Esophagus (tissue), 2 donors: ENCODE results near the gene SSBP3. TPM values are rescaled to one million over a fixed set of nuclear protein-coding genes. Genes with fewer than 3 reads are reported as not detected.

Source experiments
- H3K27ac ChIP-seq, 2 donors: one replicate each; pipeline ENCODE4 v1.5.1; 2013; ENCODE audit warnings: low read depth in 2 of 2, mild to moderate bottlenecking in 2 of 2, inconsistent platforms in 1 of 2, low read length in 1 of 2, moderate library complexity in 1 of 2
- H3K27me3 ChIP-seq, 2 donors: one replicate each; pipeline ENCODE4 v1.6.1; 2013; ENCODE audit warnings: low read length in 2 of 2, control low read depth in 1 of 2, mild to moderate bottlenecking in 1 of 2; ENCODE audit not compliant: insufficient read depth in 2 of 2, control insufficient read depth in 1 of 2
- H3K36me3 ChIP-seq, 2 donors: one replicate each; pipeline ENCODE4 v1.6.1; 2013; ENCODE audit warnings: low read length in 1 of 2; ENCODE audit not compliant: control insufficient read depth in 2 of 2, insufficient read depth in 2 of 2
- H3K4me1 ChIP-seq, 2 donors: one replicate each; pipeline ENCODE4 v1.6.1; 2013; ENCODE audit warnings: low read length in 1 of 2; ENCODE audit not compliant: control insufficient read depth in 2 of 2, insufficient read depth in 2 of 2
- H3K4me3 ChIP-seq, 2 donors: one replicate each; pipeline ENCODE4 v1.5.1; 2013; ENCODE audit warnings: low read length in 2 of 2, mild to moderate bottlenecking in 2 of 2, low read depth in 1 of 2, moderate library complexity in 1 of 2
- H3K9me3 ChIP-seq, 2 donors: one replicate each; pipeline ENCODE4 v1.6.1; 2013; ENCODE audit warnings: mild to moderate bottlenecking in 2 of 2, low read depth in 1 of 2, low read length in 1 of 2, moderate library complexity in 1 of 2; ENCODE audit not compliant: control insufficient read depth in 2 of 2, insufficient read depth in 1 of 2
- WGBS, 2 donors: extraction: QIAGEN DNeasy Blood & Tissue Kit; methylation state at CpG; one replicate each; pipeline ENCODE4 v1.1.7; 2013; 5-methylcytosine and 5-hydroxymethylcytosine counted together
- polyA plus RNA-seq, 2 donors: library from polyadenylated mRNA; stranded (reverse); fragments of 200-250 nt; gene quantifications; one replicate each; pipeline ENCODE4 v1.2.3, GENCODE V29; 2013
- donor health status: healthy with polysubstance abuse.
- donor health status: Bipolar disorder and iron deficiency.

SSBP3 gene
- polyA plus RNA-seq, 2 donors = 30.7 to 39.0 TPM

DNA sequence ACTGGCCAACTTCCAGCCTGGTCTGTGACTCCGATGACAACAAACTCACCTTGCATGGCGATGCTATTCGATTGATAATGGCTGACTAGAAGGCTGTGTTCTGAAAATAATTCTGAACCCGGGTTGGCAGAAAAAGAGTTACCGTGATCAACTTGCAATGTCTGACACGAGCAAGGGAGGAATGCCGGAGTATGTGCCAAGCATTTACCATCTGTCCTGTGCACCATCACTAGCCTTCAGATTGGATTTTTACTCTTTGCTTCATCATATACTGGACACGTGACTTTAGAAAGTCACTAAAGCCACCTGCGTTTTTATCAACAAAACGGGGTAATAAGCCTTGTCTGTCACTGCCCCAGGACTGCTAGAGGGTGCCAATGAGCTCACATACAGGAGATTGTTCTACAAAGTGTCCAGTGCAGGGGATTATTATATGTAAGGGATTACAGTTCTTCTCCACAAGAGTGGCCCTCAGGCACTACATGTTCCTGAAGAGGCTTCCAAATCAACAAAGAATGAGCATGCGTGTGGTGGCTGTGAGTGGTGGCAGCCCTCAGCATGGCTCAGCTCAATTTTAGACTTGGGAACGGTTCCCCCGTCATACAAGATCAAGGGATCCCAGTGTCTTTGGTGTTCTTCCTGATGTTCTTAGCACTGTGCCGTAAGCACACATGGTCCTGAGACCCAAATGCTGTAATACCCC is 35.8 kb downstream of the SSBP3 start:
- Histone ChIP-seq H3K27ac (peak overlapping the region; percentile 40 to 65), H3K4me1 (peaks cover 9 to 26% of the 10 kb centered on the region in 2 donors)
- 67 to 70% methylated on average over 14 of the region's 14 CpGs for WGBS, 2 donors

DNA sequence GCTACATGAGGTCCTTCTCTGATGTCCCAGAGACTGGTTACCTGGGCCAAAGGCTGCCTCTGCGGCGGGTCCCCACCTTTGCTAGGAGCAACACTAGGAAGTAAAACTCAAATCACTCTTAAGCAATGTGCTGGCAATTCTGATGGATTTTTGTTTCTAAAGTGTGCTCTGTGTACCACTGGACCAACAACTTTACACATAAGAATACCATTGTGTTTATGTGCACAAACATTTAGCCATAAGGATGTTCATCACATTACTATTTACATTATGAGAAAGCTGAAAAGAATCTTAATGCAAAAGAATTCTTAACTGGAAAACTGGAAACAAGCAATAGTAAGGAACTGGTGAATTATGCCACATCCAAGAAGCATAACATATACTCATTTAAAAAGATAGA is 38.6 kb downstream of the SSBP3 start:
- WGBS, 2 donors = 86 to 92% methylated on average over 2 of the region's 2 CpGs
- Histone ChIP-seq H3K4me3 (no peak overlapping the region), H3K27me3 (no peaks in the 10 kb centered on the region), H3K36me3 (peaks cover 0 to 7% of the 10 kb centered on the region in 2 donors), H3K9me3 (no peaks in the 10 kb centered on the region), H3K4me1 (peaks cover 5 to 28% of the 10 kb centered on the region in 2 donors), H3K27ac (no peak overlapping the region)

More for the DNA sequence above, 35.8 kb downstream of the SSBP3 start:
- no peaks in the 10 kb centered on the region for H3K27me3 ChIP-seq
- H3K4me3 ChIP-seq = no peak overlapping the region
- no peaks in the 10 kb centered on the region for H3K9me3 ChIP-seq
- peaks cover 0 to 9% of the 10 kb centered on the region in 2 donors for H3K36me3 ChIP-seq

DNA sequence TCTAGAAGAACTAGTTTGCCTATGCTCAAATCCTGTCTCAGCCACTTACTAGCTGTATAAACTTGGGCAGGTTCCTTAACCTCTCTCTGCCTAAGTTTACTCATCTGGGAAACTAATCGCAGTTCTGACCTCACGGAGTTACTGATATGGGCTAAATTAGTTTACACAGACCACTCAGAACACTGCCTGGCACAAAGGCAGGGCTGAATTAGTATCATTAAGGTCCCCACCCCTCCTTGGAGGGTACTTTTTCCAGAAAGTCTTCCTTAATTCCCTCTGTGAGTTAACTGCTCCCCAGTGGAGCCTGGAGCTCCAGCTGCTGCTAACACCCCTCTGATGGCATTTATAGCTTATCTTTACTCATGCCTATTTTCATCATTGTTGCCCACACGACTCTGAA is 40.3 kb downstream of the SSBP3 start:
- Histone ChIP-seq H3K27ac (no peak overlapping the region), H3K4me1 (peaks cover 3 to 11% of the 10 kb centered on the region in 2 donors), H3K9me3 (no peaks in the 10 kb centered on the region), H3K27me3 (no peaks in the 10 kb centered on the region), H3K4me3 (no peak overlapping the region), H3K36me3 (peaks cover 0 to 3% of the 10 kb centered on the region in 2 donors)
- 68 to 81% methylated on average over 3 of the region's 3 CpGs for WGBS, 2 donors

DNA sequence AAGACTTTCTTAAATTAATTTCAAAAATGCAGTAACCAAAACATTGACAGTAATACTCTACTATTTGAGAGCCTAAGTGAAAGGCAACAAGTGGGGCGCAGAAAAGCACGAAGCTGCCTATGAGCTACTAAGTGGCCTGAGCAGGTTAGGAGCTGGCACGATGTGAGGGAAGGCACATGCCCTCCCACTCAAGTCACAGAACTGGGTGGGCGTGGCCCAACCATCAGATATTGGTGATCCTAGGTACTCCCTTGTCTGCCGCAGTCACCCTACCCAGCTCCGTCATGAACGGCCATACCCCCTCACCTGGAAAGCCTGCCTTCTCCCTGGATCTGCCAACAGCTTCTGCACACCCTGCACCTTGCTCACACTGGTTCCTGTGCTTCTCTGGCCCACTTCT is 40.8 kb downstream of the SSBP3 start:
- WGBS, 2 donors = 71 to 86% methylated on average over 7 of the region's 7 CpGs
- Histone ChIP-seq H3K27me3 (no peaks in the 10 kb centered on the region), H3K36me3 (peaks cover 0 to 3% of the 10 kb centered on the region in 2 donors), H3K4me1 (peaks cover 3 to 8% of the 10 kb centered on the region in 2 donors), H3K27ac (no peak overlapping the region), H3K4me3 (no peak overlapping the region), H3K9me3 (no peaks in the 10 kb centered on the region)

DNA sequence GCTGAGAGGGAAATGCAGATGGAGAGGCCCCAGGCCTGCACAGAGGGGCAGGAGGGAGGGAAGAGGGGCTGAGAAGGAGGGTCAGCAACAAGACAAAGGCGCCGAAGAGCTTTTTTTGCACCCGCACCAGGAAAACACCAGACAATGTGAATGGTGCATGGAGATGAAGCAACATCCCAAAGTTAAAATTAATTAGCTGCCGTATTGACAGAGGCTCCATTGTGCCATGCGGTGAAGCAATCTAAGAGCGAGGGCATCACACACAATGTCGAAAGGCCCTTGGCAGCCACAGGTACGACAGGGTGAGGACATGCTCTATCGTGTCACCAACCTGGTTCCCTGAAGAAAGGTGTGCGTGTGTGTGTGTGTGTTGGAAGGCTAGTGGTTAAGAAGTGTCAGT is 41.2 kb downstream of the SSBP3 start:
- H3K36me3 ChIP-seq = peaks cover 0 to 3% of the 10 kb centered on the region in 2 donors
- no peaks in the 10 kb centered on the region for H3K9me3 ChIP-seq
- H3K27me3 ChIP-seq = no peaks in the 10 kb centered on the region
- WGBS, 2 donors = 76% methylated on average over 10 of the region's 10 CpGs
- H3K4me1 ChIP-seq = peaks cover under 1 to 8% of the 10 kb centered on the region in 2 donors
- H3K4me3 ChIP-seq = no peak overlapping the region
- H3K27ac ChIP-seq = no peak overlapping the region

DNA sequence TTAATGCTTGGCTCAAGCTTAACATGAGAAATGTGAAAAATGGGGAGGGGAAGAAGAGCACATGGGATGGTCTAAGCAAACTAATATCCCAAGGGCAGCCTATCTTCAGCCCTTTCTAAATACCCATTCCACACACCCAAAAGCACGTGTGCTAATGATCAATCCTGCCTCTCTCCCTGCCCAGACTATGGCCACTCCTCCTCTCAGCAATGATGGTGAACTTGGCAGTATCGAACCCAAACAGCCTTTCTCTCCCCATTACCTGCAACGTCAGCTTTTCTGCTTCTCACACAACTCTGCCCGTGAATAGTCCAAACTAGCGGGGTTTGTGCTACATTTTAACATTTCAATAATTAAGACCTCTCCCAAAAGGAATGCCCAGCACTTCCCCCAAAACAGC is 41.6 kb downstream of the SSBP3 start:
- Histone ChIP-seq H3K4me1 (peaks cover 0 to 8% of the 10 kb centered on the region in 2 donors), H3K27ac (no peak overlapping the region), H3K9me3 (no peaks in the 10 kb centered on the region), H3K27me3 (no peaks in the 10 kb centered on the region), H3K4me3 (no peak overlapping the region), H3K36me3 (peaks cover 0 to 3% of the 10 kb centered on the region in 2 donors)
- WGBS, 2 donors = 80 to 86% methylated on average over 5 of the region's 5 CpGs

DNA sequence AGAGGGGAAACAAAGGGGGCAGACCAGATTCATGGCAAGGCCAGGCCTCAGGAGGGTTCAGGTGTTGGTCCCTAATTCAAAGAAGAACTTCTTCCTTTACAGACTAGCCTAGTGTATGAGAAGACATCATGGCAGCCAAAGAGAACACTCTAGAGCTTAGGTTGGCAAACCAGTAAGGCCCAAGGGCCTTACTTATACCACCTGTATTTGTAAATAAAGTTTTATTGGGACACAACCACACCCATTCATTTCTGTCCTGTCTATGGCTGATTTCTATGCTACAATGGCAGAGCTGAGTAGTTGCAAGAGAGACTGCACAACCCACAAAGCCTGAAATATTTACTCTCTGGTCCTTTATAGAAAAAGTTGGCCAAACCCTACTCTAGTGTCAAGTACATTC is 42.3 kb downstream of the SSBP3 start:
- Histone ChIP-seq H3K36me3 (no peaks in the 10 kb centered on the region), H3K27ac (no peak overlapping the region), H3K9me3 (no peaks in the 10 kb centered on the region), H3K27me3 (no peaks in the 10 kb centered on the region), H3K4me3 (no peak overlapping the region), H3K4me1 (peaks cover 0 to 8% of the 10 kb centered on the region in 2 donors)

DNA sequence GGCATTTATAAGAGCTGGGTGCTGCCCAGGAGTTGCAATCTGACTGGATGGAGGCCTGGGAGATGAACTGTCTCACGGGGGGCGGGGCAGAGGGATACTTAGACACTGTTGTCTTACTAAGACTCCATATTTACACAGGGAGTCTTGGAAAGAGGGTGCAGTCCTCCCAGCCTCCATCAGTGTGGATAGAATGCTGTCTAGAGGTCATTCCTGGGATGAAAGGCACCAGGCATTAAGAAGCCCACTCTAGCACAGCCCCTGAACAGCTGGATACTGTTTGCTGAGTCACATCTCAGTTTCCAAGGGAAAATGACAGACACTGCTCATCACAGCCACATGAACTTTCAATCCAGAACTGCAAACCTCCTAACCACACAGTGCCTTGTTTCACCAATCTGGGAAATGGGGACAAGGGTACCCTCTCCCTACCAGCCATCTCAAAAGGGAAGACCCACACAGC is 43.3 kb downstream of the SSBP3 start:
- WGBS, 2 donors = 79 to 80% methylated on average over 2 of the region's 2 CpGs
- Histone ChIP-seq H3K36me3 (peaks cover 0 to 3% of the 10 kb centered on the region in 2 donors), H3K27me3 (no peaks in the 10 kb centered on the region), H3K4me1 (peaks cover 0 to 13% of the 10 kb centered on the region in 2 donors), H3K4me3 (no peak overlapping the region), H3K27ac (no peak overlapping the region), H3K9me3 (no peaks in the 10 kb centered on the region)

DNA sequence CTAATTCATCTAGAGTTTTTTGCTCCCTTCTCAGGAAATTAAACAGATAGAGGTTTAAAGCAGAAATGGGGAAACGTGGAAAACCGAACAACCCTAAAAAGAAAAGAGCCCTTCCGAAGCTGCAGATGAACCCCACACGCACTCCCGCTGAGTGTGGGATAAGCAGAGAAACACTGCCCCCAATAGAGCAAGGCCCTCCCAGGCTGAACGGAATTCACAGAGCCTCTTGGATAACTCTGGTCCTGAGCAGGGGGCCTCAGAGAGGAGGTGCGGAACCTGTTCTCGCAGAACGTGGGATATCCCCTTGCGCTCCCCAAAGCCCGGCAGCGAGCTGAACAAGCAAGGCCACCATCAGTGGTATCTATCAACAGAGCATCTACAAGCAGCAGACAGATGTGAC is 44.9 kb downstream of the SSBP3 start:
- Histone ChIP-seq H3K27ac (no peak overlapping the region), H3K9me3 (no peaks in the 10 kb centered on the region)

More for the DNA sequence above, 44.9 kb downstream of the SSBP3 start:
- no peak overlapping the region for H3K4me3 ChIP-seq
- no peaks in the 10 kb centered on the region for H3K27me3 ChIP-seq
- H3K4me1 ChIP-seq = peaks cover 4 to 13% of the 10 kb centered on the region in 2 donors
- peaks cover 0 to 3% of the 10 kb centered on the region in 2 donors for H3K36me3 ChIP-seq
- 86 to 89% methylated on average over 12 of the region's 12 CpGs for WGBS, 2 donors
